GM23338 (cell line): ENCODE measurements around the gene NELL2.
"Not testable (repeated sequence)": the region's sequence is repeated elsewhere in the genome, so short reads cannot be mapped to it uniquely, and the experiment has no call there.

Experiments
- CREB1 ChIP-seq: fragments of 250-450 bp; sonication (Bioruptor Pico); IDR thresholded peaks from 2 replicates; pipeline ENCODE4 v1.5.0; 2020; ENCODE audit warnings: low read depth, mild to moderate bottlenecking, moderate library complexity
- CTCF ChIP-seq, 2 experiments: fragments of 200-600 bp in 1 of 2; sonication (generic) in 1 of 2; conservative IDR thresholded peaks; 2 replicates each; pipeline versions ENCODE4 v1.5.1 to v1.6.1; 2016 to 2017; ENCODE audit warnings: antibody characterized with exemption in 2 of 2, low read depth in 2 of 2, mild to moderate bottlenecking in 2 of 2, moderate library complexity in 1 of 2
- EZH2 ChIP-seq: fragments of 200-600 bp; sonication (generic); IDR thresholded peaks from one replicate; pipeline ENCODE4 v1.8.0; 2017; ENCODE audit warnings: antibody characterized with exemption, mild to moderate bottlenecking, low read depth; ENCODE audit not compliant: unreplicated experiment
- EZH2phosphoT487 ChIP-seq: fragments of 200-600 bp; sonication (generic); IDR thresholded peaks from one replicate; pipeline ENCODE4 v1.8.1; 2018; ENCODE audit warnings: antibody characterized with exemption; ENCODE audit not compliant: unreplicated experiment
- NANOG ChIP-seq: IDR thresholded peaks from 2 replicates; pipeline ENCODE4 v1.6.1; 2016; ENCODE audit warnings: antibody characterized with exemption, borderline replicate concordance
- POLR2AphosphoS5 ChIP-seq: IDR thresholded peaks from 2 replicates; pipeline ENCODE4 v1.6.1; 2016; ENCODE audit warnings: antibody characterized with exemption, low read depth
- ZNF114 ChIP-seq: fragments of 250-450 bp; sonication (Bioruptor Pico); IDR thresholded peaks from 2 replicates; pipeline ENCODE4 v1.5.0; 2020; ENCODE audit warnings: mild to moderate bottlenecking, moderate library complexity
- ZNF462 ChIP-seq: fragments of 250-450 bp; sonication (Bioruptor Pico); IDR thresholded peaks from 2 replicates; pipeline ENCODE4 v1.5.0; 2020; ENCODE audit warnings: mild to moderate bottlenecking, moderate library complexity
- TF ChIP-seq, protein P1 (sequence below): IDR thresholded peaks from one replicate; pipeline ENCODE4 v1.6.1; 2018; ENCODE audit warnings: antibody characterized with exemption; ENCODE audit not compliant: unreplicated experiment
- TF ChIP-seq, protein P2 (sequence below): IDR thresholded peaks from 2 replicates; pipeline ENCODE4 v1.6.1; 2016; ENCODE audit warnings: antibody characterized with exemption

- not testable (repeated sequence) for TF ChIP-seq CTCF (conservative IDR thresholded peaks at IDR 0.05; ENCODE audit: low read depth in 2 of 2); EZH2phosphoT487; POLR2AphosphoS5; EZH2; ZNF114 (CRISPR knock-in tag); CREB1 (CRISPR knock-in tag); ZNF462 (CRISPR knock-in tag); NANOG
- TF ChIP-seq, protein P1, sequence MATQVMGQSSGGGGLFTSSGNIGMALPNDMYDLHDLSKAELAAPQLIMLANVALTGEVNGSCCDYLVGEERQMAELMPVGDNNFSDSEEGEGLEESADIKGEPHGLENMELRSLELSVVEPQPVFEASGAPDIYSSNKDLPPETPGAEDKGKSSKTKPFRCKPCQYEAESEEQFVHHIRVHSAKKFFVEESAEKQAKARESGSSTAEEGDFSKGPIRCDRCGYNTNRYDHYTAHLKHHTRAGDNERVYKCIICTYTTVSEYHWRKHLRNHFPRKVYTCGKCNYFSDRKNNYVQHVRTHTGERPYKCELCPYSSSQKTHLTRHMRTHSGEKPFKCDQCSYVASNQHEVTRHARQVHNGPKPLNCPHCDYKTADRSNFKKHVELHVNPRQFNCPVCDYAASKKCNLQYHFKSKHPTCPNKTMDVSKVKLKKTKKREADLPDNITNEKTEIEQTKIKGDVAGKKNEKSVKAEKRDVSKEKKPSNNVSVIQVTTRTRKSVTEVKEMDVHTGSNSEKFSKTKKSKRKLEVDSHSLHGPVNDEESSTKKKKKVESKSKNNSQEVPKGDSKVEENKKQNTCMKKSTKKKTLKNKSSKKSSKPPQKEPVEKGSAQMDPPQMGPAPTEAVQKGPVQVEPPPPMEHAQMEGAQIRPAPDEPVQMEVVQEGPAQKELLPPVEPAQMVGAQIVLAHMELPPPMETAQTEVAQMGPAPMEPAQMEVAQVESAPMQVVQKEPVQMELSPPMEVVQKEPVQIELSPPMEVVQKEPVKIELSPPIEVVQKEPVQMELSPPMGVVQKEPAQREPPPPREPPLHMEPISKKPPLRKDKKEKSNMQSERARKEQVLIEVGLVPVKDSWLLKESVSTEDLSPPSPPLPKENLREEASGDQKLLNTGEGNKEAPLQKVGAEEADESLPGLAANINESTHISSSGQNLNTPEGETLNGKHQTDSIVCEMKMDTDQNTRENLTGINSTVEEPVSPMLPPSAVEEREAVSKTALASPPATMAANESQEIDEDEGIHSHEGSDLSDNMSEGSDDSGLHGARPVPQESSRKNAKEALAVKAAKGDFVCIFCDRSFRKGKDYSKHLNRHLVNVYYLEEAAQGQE, result not testable (repeated sequence)
- TF ChIP-seq, protein P2, sequence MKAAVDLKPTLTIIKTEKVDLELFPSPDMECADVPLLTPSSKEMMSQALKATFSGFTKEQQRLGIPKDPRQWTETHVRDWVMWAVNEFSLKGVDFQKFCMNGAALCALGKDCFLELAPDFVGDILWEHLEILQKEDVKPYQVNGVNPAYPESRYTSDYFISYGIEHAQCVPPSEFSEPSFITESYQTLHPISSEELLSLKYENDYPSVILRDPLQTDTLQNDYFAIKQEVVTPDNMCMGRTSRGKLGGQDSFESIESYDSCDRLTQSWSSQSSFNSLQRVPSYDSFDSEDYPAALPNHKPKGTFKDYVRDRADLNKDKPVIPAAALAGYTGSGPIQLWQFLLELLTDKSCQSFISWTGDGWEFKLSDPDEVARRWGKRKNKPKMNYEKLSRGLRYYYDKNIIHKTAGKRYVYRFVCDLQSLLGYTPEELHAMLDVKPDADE, result not testable (repeated sequence)
Measured at GRCh38 chr12:44898108-44898507, 22.0 kb upstream of the NELL2 start.
